IPS DF 19.7 (cell line): Measurements from ENCODE around the gene IL3.

Experiments
- DNase-seq: peaks from one replicate; pipeline ENCODE4 v3.0.0-alpha.2; 2013; ENCODE audit warnings: low read depth, low spot score

IL3 gene

DNA sequence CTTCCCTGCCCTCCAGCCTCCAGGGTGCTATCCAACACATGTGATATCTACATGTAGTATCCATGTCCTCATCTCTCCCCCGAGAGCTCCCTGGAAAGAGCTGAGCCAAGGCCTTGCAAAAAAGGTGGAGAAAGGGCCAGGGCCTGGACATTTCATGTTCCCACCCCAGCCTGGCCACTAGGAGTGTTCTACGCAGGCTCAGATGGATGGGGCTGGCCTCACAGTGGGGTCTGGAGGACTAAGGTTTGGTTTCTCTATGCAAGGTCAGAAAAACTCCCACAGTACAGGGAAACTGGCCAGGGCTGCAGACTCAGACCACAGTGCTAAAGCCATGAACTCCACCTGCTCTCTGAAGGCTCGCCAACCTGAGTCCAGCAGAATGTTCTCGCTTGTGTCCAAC, 11.6 kb downstream of the IL3 start:
- no peak for DNase-seq

DNA sequence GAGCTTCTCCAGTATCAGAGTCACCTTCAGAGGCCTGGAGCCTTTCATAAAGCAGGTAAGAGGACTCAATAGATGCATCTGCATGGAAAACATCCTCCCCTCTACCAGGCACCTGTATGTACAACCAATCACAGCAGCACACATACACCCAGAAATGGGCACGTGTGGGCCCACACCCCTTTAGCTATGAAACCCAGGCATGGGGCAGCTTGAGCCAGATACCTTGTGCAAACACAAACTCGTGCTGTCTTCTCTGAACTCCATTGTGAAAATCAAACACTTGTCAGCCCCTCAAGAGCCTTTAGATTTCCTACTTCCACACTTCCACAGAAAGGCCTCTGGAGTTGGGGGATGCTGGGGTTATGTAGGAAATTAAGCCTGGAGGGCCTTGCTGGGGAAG, 12.1 kb downstream of the IL3 start:
- DNase-seq, result no peak

DNA sequence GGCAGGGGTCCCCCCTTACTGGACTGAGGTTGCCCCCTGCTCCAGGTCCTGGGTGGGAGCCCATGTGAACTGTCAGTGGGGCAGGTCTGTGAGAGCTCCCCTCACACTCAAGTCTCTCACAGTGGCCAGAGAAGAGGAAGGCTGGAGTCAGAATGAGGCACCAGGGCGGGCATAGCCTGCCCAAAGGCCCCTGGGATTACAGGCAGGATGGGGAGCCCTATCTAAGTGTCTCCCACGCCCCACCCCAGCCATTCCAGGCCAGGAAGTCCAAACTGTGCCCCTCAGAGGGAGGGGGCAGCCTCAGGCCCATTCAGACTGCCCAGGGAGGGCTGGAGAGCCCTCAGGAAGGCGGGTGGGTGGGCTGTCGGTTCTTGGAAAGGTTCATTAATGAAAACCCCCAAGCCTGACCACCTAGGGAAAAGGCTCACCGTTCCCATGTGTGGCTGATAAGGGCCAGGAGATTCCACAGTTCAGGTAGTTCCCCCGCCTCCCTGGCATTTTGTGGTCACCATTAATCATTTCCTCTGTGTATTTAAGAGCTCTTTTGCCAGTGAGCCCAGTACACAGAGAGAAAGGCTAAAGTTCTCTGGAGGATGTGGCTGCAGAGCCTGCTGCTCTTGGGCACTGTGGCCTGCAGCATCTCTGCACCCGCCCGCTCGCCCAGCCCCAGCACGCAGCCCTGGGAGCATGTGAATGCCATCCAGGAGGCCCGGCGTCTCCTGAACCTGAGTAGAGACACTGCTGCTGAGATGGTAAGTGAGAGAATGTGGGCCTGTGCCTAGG, 13.0 kb downstream of the IL3 start, which contains the start of gene CSF2:
Gene CSF2 (plus strand): TSS at position 559 of the 783 bp plus-strand sequence. CDS start 35 bp downstream, at position 594.
- DNase-seq, result no peak

DNA sequence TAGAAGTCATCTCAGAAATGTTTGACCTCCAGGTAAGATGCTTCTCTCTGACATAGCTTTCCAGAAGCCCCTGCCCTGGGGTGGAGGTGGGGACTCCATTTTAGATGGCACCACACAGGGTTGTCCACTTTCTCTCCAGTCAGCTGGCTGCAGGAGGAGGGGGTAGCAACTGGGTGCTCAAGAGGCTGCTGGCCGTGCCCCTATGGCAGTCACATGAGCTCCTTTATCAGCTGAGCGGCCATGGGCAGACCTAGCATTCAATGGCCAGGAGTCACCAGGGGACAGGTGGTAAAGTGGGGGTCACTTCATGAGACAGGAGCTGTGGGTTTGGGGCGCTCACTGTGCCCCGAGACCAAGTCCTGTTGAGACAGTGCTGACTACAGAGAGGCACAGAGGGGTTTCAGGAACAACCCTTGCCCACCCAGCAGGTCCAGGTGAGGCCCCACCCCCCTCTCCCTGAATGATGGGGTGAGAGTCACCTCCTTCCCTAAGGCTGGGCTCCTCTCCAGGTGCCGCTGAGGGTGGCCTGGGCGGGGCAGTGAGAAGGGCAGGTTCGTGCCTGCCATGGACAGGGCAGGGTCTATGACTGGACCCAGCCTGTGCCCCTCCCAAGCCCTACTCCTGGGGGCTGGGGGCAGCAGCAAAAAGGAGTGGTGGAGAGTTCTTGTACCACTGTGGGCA, 13.8 kb downstream of the IL3 start:
- DNase-seq, result no peak

DNA sequence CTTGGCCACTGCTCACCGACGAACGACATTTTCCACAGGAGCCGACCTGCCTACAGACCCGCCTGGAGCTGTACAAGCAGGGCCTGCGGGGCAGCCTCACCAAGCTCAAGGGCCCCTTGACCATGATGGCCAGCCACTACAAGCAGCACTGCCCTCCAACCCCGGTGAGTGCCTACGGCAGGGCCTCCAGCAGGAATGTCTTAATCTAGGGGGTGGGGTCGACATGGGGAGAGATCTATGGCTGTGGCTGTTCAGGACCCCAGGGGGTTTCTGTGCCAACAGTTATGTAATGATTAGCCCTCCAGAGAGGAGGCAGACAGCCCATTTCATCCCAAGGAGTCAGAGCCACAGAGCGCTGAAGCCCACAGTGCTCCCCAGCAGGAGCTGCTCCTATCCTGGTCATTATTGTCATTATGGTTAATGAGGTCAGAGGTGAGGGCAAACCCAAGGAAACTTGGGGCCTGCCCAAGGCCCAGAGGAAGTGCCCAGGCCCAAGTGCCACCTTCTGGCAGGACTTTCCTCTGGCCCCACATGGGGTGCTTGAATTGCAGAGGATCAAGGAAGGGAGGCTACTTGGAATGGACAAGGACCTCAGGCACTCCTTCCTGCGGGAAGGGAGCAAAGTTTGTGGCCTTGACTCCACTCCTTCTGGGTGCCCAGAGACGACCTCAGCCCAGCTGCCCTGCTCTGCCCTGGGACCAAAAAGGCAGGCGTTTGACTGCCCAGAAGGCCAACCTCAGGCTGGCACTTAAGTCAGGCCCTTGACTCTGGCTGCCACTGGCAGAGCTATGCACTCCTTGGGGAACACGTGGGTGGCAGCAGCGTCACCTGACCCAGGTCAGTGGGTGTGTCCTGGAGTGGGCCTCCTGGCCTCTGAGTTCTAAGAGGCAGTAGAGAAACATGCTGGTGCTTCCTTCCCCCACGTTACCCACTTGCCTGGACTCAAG, 14.6 kb downstream of the IL3 start:
- DNase-seq, result no peak

DNA sequence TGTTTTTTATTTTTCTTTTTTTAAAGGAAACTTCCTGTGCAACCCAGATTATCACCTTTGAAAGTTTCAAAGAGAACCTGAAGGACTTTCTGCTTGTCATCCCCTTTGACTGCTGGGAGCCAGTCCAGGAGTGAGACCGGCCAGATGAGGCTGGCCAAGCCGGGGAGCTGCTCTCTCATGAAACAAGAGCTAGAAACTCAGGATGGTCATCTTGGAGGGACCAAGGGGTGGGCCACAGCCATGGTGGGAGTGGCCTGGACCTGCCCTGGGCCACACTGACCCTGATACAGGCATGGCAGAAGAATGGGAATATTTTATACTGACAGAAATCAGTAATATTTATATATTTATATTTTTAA, 15.2 kb downstream of the IL3 start:
- no peak for DNase-seq

DNA sequence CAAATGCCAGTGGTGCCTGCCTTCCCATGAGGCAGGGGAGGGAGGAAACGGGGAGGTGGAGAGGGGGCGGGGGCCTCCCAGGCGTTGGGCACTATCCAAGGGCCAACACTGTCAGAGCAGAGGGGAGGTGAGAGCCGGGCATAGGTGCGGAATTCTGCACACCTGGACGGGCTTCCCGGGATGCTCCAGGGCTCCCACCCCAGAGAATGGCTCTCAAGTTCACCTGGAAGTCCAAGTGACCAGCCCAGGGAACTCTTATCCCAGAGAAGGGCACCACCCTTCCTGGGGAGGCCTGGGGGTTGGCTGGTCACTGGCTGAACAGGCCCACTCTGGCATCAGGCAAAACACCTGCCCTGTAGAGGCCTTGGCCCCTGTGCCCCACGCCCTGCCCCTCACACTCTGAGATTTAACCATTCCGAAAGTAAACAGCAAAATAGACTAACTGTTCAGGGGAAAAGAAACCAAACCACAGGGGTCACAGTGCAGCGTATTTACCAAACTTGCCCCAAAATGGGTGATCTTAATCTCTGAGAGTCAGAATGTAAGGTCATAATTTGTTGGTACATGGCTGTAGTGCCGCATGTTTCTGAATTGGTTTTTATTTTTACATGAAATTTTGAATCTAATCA, 15.9 kb downstream of the IL3 start:
- no peak for DNase-seq

DNA sequence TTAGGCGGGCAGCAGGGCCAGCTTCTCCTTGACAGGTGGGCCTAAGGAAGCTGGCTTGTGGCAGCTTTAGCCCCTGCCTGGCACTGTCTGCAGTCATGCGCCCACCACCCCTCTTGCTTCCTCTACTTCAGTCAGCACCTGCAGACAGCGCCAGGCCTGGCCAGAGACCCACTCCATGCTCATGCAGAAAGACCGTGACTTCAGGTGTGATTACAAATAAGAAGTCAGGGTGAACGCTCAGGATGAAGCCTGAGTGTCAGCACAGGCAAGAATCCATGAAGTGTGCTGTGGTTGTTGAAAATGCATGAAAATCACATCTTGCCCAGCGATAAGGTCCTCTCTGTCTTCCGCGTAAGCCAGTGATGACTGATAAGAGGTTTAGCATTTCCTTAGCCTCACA, 16.5 kb downstream of the IL3 start:
- no peak for DNase-seq

DNA sequence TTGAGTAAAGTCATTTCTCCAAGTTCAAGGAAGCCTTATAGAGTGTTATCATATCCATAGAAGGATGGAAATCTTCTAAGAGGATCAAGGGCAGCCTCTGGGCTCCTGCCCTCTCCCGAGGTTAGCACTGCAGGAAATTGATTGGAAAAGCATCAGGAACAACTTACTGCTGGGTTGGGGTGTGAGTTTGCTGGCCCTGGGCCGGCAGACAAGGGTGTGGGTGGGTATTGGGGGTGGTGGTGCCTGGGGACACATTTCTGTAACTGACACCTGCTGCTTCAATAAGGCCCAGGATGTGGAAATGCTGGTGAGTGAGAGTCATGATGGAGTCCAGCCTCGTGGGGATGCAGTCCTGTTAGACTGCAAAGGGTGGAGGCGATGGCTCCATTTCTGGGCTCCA, 18.6 kb downstream of the IL3 start:
- no peak for DNase-seq

DNA sequence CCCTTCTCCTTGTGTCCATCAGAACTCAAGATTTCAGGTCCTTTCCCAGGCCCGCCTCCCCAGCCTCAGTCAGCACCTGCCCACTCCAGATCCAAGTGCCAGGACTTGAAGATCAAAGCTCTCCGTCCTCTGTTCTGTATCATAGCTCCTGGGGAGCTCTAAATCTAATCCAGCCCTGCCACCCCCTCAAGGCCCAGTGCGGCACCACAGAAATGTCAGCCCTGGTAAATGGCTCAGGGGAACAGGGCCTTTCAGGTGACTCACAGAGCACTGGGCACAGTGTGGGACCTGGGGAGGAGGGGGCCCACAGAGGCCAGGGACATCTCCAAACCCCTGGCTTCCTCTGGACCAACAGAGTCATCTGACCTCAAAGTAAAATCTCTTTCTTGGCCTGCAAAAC, 19.2 kb downstream of the IL3 start:
- no peak for DNase-seq

DNA sequence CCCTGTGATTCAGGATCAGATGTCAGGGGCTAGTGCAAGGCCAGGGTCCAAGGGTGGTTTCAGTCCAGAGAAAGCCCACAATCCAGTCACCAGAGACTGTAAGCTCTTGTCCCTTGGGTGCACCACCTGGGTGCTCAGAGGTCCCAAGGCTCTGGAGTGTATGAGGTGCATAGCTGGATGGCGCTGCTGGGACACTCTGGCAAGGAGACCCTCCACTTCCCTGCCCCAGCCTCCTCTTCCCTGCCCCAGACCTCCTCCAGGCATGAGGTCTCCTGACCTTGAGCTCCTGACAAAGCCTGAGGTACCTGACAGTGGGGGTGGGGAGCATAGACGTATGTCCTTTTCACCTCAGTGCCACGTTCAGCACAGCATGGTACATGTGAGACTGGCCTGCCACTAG, 20.1 kb downstream of the IL3 start:
- no peak for DNase-seq

DNA sequence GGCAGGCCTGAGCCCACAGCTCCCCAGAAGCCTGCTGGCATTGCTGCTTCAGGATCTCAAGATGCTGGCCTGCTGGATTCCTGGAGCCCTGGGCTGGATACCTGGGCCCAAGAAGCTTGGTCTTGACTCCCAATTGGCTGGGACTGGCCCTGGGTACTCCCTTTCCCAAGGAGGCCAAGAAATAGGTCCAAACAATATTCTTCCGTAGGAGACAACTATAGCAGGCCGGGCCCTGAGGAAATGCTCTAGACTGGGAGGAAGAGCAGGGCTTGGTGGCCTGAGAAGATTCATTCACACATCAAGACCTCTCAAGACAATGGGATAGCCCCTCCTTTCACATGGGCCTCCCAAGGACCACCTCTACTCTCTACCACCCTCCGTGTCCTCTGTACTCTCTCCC, 21.0 kb downstream of the IL3 start:
- no peak for DNase-seq

DNA sequence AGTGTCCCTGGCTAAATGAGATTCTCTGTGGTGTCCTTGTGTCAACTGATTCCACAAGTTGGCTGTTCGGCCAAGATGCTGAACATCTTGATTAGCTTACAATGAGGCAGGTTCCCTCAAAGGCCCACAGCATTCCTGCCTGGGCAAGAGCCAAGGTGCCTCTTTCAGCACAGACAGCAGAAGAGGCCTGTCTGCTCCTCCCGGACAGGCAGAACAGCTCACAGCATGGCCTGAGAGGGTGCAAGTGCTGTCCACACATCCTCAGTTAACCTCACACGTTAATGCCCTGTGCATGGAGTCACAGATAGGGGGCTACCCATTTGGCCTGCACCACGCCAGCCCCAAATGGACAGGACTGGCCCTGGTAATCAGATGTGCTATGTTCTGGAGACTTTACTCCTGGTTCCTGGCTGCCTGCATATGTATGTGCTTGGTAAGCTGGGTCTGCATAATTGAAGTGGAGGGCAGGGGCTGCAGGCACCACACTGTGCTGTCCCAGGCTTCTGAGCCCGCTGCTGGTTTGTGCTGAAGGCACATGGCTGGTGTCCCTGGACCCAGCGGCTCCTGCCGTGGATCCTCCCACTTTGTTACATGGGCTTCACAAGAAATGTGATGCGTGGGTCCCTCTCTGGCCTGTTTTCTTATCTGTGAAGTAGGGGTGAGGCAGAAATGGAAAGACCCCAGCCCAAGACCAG, 22.0 kb downstream of the IL3 start:
- no peak for DNase-seq

DNA sequence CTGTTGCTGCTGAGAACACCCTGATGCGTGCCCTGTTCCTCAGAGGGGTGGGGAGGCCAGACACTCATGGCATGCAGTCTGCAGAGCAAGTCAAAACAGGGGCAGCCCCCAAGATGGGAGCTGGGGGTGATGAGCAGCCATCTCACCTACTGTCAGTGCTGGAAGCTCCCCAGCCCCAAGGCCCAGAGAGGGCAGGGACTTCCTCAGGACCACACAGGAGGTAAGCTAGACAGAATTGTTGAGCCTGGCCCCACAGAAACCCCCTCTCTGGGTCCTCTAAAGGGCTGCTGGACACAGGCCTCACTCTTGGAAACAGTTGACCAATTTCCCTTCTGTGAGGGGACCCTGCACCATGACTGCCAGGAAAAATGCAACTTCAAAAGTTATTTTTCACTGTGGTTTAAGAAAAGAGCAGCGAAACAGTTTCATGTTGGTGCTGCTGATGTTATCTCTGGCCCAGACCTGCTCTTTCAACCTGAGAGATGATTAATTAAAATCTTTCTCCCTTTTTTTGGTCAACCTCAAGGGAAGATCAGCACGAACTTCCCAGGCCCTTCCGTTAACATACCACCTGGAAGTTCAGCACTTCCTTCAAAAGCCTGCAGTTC, 22.7 kb downstream of the IL3 start:
- DNase-seq, result no peak

DNA sequence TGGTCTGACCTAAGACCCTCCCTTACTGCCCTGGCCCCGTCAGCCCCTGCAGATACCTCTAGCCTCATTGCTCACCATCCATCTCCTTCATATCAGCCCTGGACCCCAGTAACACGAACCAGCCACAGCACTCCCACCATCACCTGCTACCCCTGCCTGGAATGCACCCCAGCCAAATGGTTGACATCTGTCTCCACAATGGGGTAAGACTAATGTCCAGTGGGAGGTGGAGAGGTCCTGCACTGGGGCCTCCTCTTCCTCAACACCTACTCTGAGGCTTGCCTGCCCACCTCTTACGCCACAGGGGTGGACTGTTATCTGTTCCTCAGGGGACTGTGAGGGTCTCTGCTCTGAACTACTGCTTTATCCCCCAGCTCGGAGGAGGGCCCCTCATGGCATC, 25.2 kb downstream of the IL3 start:
- DNase-seq, result no peak

DNA sequence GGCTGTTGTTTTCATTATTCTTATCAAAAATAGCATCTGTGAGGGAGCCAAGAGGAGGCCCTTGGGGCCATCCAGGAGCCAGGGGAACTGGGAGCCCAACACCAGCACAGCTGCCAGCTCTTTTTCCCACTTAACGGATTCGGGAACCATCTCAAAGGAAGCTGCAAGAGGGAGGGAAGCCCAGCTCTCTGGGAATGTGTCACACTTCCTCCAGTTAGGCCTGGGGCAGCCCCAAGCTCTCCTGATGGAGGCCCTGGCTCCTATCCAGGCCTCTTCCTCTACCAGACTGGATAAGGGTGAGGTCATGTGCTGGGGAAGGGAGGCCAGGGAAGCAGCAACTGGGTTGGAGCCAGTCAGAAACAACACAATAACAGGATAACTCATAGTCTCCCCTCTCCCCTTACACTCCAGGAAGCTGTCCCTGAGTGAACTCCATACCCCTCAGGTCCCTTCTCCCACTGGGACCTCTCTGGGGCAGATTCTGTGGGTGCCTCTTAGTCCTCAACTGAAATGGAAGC, 25.9 kb downstream of the IL3 start:
- no peak for DNase-seq

DNA sequence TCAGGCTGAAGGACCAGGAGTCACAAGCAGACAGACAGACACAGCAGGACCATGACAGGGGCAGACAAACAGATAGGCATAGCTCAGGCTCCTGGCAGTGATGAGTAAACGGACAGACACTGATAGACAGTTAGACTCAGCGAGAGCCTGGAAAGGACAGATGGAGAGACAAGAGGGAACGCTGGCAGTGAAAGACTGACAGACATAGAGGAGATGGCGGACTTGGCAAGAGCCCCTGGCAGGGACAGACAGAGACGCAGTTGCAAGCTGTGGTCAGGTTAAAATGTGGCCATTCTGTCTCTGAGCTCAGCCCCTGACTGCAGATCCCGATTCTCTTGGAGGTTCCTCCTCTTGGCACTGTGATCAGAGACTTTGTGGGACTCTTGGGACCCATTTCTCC, 26.7 kb downstream of the IL3 start:
- DNase-seq, result no peak

DNA sequence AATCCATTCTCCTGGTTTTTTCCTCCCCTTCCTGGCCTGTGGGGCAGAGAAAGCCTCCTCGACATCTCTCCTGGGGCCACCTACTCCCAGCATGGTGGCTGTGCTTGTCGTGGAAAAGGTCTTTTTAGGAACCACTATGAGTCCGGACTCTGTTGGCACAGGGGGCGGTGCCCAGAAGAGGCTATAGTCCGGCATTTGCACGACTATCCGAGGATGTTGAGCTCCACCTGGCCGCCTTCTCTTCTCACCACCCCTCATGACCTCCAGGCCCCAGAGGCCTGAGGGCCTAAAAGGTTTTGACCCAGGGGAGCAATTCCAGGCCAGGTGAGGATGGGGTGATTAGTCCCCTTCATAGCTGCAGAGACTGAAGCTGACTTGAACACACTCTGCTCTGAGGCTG, 27.2 kb downstream of the IL3 start:
- no peak for DNase-seq

DNA sequence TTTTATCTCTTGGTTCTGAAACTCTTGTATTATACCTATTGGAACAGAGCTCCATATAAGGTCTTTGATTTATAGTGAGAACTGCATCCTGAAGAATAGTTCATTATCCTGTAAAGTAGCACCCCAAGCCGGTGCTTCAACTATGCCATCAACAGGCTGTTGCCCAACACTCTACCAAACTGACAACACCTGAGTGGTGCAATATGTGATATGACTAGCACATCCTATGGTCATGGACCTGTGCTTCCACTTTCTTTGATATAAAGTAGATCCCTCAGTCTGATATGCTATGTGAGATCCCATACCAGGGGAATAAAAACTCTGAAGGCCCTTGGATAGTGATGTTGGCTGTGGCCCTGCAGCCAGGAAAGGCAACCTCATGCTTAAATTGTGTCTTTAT, 28.9 kb downstream of the IL3 start:
- no peak for DNase-seq

DNA sequence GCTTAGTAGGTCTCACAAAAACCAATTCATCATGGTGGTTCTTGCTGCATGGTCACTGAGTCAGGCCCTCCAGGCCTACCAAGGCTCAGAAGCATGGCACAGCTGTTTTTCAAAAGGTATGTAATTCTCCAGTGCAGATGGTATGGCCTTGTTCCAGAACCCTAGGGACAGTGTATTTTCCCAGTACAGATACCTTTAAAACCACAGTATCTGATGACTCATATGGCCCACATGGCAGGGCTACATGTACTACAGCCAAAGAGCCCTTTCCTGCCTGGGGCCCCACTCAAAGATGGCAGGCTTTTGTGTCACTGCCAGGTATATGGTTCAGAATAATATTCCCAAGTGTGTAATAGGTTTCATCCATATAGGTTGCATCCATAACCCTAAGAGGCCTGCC, 29.7 kb downstream of the IL3 start:
- DNase-seq, result no peak

DNA sequence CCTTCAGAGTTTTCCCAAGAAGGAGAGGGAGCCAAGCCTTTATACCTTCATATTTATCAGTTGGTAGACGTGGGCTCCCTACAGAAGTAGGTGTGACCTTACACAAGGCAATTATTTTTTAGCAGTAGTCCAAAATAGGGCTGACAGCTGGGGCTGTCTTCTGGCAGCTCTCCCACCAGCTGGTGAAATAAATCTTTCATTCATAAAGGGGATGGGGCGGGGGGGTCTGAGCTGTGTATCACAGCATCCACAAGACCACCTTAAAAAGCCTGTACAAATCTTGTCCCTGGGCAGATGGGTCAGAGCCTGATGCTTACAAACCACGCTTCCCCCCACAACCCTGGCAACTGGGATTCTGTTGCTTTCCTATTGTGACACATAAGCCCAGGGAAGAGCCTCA, 32.8 kb downstream of the IL3 start:
- no peak for DNase-seq
